Adrenal gland (tissue), 5 donors: ENCODE data around the gene STAT6.

Experiments used
- POLR2A ChIP-seq, 2 donors: fragments of 450-650 bp; IDR thresholded peaks; one replicate each; pipeline ENCODE4 v1.6.1; 2017; ENCODE audit warnings: antibody characterized with exemption in 2 of 2, mild to moderate bottlenecking in 2 of 2, moderate library complexity in 1 of 2
- TF ChIP-seq, protein P1 (sequence below), 6 experiments: fragments of 450-650 bp in 4 of 6; fragments of 200-600 bp in 2 of 6; sonication (generic) in 1 of 6; IDR thresholded peaks; 1 replicate in 5 of 6; 2 replicates in 1 of 6; pipeline versions ENCODE4 v1.5.1 to v1.8.0; 2016 to 2021; ENCODE audit warnings: antibody characterized with exemption in 6 of 6, mild to moderate bottlenecking in 2 of 6, moderate library complexity in 1 of 6
- donor health status: DM: no; HTN: no; CAD: no.

DNA sequence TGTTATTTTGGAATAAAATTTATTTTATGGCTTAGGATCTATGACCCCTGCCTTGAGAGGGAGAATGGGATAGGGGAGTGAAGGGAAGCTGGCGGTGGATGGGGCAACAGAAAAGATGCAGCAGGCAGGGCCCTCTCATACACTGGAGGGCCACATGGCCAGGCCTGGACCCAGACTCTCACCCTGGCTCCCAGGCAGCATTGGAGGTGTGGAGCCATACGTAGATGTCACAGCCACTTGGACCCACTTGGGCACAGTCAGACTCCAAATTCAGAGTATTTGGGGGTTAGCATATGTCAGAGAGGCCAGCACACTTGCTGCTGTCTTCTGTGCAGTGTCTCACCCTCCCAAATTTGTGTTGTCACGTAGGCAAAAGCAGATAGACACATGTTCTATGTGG is 15.7 kb downstream of the STAT6 start:
- TF ChIP-seq, protein P1, sequence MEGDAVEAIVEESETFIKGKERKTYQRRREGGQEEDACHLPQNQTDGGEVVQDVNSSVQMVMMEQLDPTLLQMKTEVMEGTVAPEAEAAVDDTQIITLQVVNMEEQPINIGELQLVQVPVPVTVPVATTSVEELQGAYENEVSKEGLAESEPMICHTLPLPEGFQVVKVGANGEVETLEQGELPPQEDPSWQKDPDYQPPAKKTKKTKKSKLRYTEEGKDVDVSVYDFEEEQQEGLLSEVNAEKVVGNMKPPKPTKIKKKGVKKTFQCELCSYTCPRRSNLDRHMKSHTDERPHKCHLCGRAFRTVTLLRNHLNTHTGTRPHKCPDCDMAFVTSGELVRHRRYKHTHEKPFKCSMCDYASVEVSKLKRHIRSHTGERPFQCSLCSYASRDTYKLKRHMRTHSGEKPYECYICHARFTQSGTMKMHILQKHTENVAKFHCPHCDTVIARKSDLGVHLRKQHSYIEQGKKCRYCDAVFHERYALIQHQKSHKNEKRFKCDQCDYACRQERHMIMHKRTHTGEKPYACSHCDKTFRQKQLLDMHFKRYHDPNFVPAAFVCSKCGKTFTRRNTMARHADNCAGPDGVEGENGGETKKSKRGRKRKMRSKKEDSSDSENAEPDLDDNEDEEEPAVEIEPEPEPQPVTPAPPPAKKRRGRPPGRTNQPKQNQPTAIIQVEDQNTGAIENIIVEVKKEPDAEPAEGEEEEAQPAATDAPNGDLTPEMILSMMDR (IDR thresholded peaks at IDR 0.05), result no peak
- TF ChIP-seq POLR2A (IDR thresholded peaks at IDR 0.05), result no peak
